ENCODE measurements around the gene CCR7.

CCR7 gene

DNA sequence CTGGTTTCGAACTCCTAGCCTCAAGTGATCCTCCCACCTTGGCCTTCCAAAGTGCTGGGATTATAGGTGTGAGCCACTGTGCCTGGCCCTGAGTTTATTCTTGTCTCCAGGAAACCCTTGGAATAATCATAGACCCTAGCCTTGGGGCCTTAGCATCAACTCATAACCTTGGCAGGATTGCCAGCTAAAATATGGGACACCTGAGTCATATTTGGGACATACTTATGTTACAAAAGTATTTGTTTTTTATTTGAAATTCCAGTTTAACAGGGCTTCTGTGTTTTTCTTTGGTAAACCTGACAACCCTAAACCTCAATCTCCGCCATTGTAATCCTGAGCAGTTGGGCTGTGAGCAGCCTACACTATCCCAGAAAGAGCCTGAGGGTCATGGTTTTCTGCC, 35.3 kb downstream of the CCR7 start:
- Histone ChIP-seq H3K27ac (peak overlapping the region; percentile 92), H3K4me1 (ENCODE audit: low read depth, poor library complexity, severe bottlenecking) (peaks cover 70% of the 10 kb centered on the region), H3K9ac (no peak overlapping the region), H3K4me2 (peak overlapping the region; percentile 95; the same call in 1 of the 2 replicates), H3K4me3 (IDR thresholded peaks at IDR 0.05; ENCODE audit: insufficient read depth, low read depth, low read length) (no peak overlapping the region), H3K79me2 (ENCODE audit: insufficient read depth, low read depth) (no peaks in the 10 kb centered on the region), H4K20me1 (ENCODE audit: insufficient read depth) (no peaks in the 10 kb centered on the region), H3K36me3 (ENCODE audit: insufficient read depth) (no peaks in the 10 kb centered on the region), H2AFZ (ENCODE audit: low read depth) (peak overlapping the region; percentile 53; the same call in 1 of the 2 replicates), H3K27me3 (ENCODE audit: insufficient read depth, low read depth) (no peaks in the 10 kb centered on the region)
- TF ChIP-seq, protein P1, sequence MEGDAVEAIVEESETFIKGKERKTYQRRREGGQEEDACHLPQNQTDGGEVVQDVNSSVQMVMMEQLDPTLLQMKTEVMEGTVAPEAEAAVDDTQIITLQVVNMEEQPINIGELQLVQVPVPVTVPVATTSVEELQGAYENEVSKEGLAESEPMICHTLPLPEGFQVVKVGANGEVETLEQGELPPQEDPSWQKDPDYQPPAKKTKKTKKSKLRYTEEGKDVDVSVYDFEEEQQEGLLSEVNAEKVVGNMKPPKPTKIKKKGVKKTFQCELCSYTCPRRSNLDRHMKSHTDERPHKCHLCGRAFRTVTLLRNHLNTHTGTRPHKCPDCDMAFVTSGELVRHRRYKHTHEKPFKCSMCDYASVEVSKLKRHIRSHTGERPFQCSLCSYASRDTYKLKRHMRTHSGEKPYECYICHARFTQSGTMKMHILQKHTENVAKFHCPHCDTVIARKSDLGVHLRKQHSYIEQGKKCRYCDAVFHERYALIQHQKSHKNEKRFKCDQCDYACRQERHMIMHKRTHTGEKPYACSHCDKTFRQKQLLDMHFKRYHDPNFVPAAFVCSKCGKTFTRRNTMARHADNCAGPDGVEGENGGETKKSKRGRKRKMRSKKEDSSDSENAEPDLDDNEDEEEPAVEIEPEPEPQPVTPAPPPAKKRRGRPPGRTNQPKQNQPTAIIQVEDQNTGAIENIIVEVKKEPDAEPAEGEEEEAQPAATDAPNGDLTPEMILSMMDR (conservative IDR thresholded peaks at IDR 0.05; ENCODE audit: low read depth, low read length): no peak

DNA sequence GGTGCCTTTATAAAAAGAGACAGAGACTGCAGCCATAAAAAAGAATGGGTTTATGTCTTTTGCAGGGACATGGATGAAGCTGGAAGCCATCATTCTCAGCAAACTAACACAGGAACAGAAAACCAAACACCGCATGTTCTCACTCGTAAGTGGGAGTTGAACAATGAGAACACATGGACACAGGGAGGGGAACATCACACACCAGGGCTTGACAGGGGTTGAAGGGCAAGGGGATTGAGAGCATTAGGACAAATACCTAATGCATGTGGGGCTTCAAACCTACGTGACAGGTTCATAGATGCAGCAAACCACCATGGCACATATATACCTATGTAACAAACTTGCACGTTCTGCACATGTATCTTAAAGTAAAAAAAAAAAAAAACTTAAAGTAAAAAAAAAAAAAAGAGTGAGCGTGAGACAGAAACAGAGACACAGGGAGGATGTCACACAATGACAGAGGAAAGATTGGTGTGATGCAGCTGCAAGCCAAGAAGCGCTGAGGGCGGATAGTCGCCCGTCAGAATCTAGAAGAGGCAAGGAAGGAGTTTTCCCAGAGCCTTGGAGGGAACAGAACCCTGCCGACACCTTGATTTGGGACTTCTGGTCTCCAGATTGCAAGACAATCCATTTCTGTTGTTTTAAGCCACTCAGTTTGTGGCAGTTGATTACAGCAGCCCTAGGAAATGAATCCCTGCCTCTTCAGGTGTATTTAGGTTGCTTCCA, 36.4 kb downstream of the CCR7 start:
- no peak overlapping the region for H3K4me3 ChIP-seq (IDR thresholded peaks at IDR 0.05; ENCODE audit: insufficient read depth, low read depth, low read length)
- TF ChIP-seq, protein P1 (conservative IDR thresholded peaks at IDR 0.05; ENCODE audit: low read depth, low read length): no peak
- H3K79me2 ChIP-seq (ENCODE audit: insufficient read depth, low read depth): no peaks in the 10 kb centered on the region
- no peak overlapping the region for H2AFZ ChIP-seq (ENCODE audit: low read depth)
- H3K27me3 ChIP-seq (ENCODE audit: insufficient read depth, low read depth): no peaks in the 10 kb centered on the region
- peaks cover 66% of the 10 kb centered on the region for H3K4me1 ChIP-seq (ENCODE audit: low read depth, poor library complexity, severe bottlenecking)
- H3K4me2 ChIP-seq: no peak overlapping the region
- no peaks in the 10 kb centered on the region for H4K20me1 ChIP-seq (ENCODE audit: insufficient read depth)
- H3K27ac ChIP-seq: no peak overlapping the region
- H3K36me3 ChIP-seq (ENCODE audit: insufficient read depth): no peaks in the 10 kb centered on the region
- no peak overlapping the region for H3K9ac ChIP-seq

DNA sequence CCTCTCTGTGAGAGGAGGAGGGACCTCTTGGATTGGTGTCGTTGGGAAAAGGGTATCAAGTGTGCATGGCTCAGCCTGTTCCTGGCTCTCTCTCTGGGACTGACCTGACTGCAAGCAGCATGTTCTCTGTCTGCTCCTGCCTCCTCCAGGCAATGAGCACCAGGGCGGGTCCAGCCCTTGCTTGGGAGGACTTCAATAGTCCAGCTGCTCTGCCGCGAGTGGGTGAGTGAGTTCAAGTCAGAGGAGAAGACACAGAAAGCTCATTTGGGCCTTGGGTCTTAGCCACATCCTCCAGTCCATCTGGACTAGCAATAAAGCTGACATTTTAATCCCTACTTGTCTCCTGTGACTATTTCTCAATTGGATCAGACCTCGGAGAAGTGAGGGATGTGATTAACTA, 38.6 kb downstream of the CCR7 start:
- Histone ChIP-seq H3K4me1 (ENCODE audit: low read depth, poor library complexity, severe bottlenecking) (peaks cover 44% of the 10 kb centered on the region), H2AFZ (ENCODE audit: low read depth) (no peak overlapping the region), H3K27me3 (ENCODE audit: insufficient read depth, low read depth) (no peaks in the 10 kb centered on the region), H4K20me1 (ENCODE audit: insufficient read depth) (no peaks in the 10 kb centered on the region), H3K27ac (no peak overlapping the region), H3K79me2 (ENCODE audit: insufficient read depth, low read depth) (no peaks in the 10 kb centered on the region), H3K4me2 (no peak overlapping the region), H3K4me3 (IDR thresholded peaks at IDR 0.05; ENCODE audit: insufficient read depth, low read depth, low read length) (no peak overlapping the region), H3K36me3 (ENCODE audit: insufficient read depth) (no peaks in the 10 kb centered on the region), H3K9ac (no peak overlapping the region)
- TF ChIP-seq, protein P1 (conservative IDR thresholded peaks at IDR 0.05; ENCODE audit: low read depth, low read length): no peak

DNA sequence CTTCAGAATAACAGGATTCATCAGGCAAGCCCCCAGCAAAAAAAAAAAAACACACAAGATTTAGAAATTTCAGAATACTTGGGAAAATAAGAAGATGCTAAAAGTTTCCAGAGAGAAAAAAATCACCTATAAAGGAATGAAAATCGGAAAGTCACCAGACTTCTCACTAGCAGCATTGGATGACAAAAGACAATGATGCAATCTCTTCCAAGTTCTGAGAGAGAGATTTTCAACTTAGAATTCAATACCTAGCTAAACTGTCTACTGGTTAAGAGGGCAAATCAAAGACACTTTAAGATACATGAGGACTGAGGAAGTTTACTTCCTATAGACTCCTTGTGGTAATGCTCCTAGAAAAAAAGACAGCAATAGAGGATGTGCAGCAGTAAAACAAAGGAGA, 40.0 kb downstream of the CCR7 start:
- no peak overlapping the region for H3K27ac ChIP-seq
- no peak overlapping the region for H2AFZ ChIP-seq (ENCODE audit: low read depth)
- H3K4me2 ChIP-seq: no peak overlapping the region
- no peak overlapping the region for H3K9ac ChIP-seq
- H4K20me1 ChIP-seq (ENCODE audit: insufficient read depth): no peaks in the 10 kb centered on the region
- no peaks in the 10 kb centered on the region for H3K36me3 ChIP-seq (ENCODE audit: insufficient read depth)
- TF ChIP-seq, protein P1 (conservative IDR thresholded peaks at IDR 0.05; ENCODE audit: low read depth, low read length): no peak
- H3K4me3 ChIP-seq (IDR thresholded peaks at IDR 0.05; ENCODE audit: insufficient read depth, low read depth, low read length): no peak overlapping the region
- H3K79me2 ChIP-seq (ENCODE audit: insufficient read depth, low read depth): no peaks in the 10 kb centered on the region
- peaks cover 31% of the 10 kb centered on the region for H3K4me1 ChIP-seq (ENCODE audit: low read depth, poor library complexity, severe bottlenecking)
- no peaks in the 10 kb centered on the region for H3K27me3 ChIP-seq (ENCODE audit: insufficient read depth, low read depth)

All from KMS-11 (cell line).